Measurements from ENCODE around the gene SARS1. TPM values are rescaled to one million over a fixed set of nuclear protein-coding genes. Genes with fewer than 3 reads are reported as not detected.

SARS1 gene
- total RNA-seq, 4 donors from 2014 or later: 118 to 150 (median 137) TPM

DNA sequence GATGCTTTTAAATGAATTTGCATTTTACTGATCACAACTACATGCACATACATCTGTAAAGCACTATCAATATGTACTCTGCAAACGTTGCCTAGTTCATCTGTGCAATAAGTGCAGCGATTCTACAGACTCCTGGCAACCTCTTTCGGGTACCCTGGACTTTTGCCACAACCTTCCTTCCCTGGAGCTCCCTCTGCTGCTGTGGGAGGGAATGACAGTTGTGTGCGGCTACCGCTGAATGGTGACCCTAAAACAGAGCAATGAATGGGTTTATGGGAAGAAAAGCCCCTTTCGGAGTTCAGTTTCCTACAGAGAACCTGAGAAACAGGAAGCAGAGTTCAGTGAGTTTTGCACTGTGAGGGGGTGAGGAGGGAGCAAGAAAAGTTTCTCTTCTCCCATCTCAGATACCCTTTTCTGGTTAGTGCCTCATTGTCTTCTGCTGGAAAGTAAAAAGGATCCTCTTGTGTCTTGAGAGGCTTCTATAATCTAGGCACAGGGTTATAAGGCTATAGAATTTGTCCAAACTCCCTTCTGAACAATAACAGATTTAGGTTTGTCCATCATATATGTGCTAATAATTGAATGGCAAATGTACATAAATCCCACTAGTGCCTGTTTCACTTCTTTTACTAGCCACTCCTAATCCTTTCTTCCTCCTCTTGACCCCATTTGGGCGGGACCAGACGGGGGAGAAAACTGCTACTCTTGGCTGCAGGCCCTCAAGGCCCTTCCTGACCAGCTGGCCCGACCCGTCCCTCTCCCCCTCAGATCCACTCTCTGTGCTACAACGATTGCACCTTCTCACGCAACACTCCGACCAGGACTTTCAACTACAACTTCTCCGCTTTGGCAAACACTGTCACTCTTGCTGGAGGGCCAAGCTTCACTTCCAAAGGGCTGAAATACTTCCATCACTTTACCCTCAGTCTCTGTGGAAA lies 19.8 kb upstream of the SARS1 start:
- DNase-seq (ENCODE audit: low spot score in 2 of 2): peak in 1 of 2 donors; percentile 21
- Histone ChIP-seq H3K9me3 (no peaks in the 10 kb centered on the region), H3K27ac (no peak overlapping the region), H3K27me3 (no peaks in the 10 kb centered on the region), H3K4me1 (no peaks in the 10 kb centered on the region), H3K36me3 (no peaks in the 10 kb centered on the region), H3K4me3 (no peak overlapping the region)
- 44 to 45% methylated on average over 14 of the region's 14 CpGs for WGBS, 2 donors
- TF ChIP-seq, protein P1, sequence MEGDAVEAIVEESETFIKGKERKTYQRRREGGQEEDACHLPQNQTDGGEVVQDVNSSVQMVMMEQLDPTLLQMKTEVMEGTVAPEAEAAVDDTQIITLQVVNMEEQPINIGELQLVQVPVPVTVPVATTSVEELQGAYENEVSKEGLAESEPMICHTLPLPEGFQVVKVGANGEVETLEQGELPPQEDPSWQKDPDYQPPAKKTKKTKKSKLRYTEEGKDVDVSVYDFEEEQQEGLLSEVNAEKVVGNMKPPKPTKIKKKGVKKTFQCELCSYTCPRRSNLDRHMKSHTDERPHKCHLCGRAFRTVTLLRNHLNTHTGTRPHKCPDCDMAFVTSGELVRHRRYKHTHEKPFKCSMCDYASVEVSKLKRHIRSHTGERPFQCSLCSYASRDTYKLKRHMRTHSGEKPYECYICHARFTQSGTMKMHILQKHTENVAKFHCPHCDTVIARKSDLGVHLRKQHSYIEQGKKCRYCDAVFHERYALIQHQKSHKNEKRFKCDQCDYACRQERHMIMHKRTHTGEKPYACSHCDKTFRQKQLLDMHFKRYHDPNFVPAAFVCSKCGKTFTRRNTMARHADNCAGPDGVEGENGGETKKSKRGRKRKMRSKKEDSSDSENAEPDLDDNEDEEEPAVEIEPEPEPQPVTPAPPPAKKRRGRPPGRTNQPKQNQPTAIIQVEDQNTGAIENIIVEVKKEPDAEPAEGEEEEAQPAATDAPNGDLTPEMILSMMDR (IDR thresholded peaks at IDR 0.05): peak in 4 of 5 experiments; percentile 15 to 50 (median 27)
- TF ChIP-seq EP300 (IDR thresholded peaks at IDR 0.05): no peak

- TF ChIP-seq POLR2A (IDR thresholded peaks at IDR 0.05) (no peak), EP300 (IDR thresholded peaks at IDR 0.05) (no peak)
- TF ChIP-seq, protein P1 (IDR thresholded peaks at IDR 0.05): no peak
- no peak overlapping the region for H3K4me3 ChIP-seq
- WGBS, 2 donors: 41 to 44% methylated on average over 10 of the region's 10 CpGs
- peaks cover 0 to 7% (median 0%) of the 10 kb centered on the region in 4 donors for H3K4me1 ChIP-seq
- H3K36me3 ChIP-seq: no peaks in the 10 kb centered on the region
- no peaks in the 10 kb centered on the region for H3K27me3 ChIP-seq
- no peak for DNase-seq (ENCODE audit: low spot score in 2 of 2)
- no peaks in the 10 kb centered on the region for H3K9me3 ChIP-seq
- H3K27ac ChIP-seq: peak overlapping the region in 1 of 4 donors; percentile 36
These were observed 16.3 kb upstream of the SARS1 start for GRCh38 chr1:109197158-109198042.

DNA sequence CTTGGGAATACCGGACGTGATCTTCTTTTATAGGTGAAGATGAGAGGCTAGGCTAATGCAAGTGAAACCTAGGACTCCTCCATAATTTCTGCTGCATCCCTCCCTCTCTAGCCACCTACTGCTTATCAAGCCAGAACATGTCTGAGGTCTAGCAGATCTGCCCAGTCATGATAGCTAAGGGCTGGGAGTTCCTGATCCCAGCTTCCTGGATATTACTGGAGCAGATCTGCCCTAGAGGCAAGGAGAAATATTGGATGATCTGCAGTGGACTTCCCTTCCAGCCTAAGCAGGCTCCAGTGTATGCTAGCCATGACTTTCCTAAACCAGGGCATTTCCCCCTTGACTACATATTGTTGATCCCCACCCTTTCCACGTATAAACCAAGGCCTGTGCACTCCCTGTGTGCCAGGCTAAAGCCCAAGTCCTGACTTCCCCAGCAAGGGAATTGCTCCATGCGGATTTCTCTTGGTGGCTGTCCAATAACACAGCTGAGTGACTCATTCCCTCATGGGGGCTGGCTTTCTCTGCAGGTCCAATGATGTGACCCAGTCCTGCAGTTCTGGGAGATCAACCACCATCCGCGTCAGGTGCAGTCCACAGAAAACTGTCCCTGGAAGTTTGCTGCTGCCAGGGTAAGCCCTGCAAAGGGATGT lies 15.5 kb upstream of the SARS1 start:
- peaks cover 0 to 7% (median 0%) of the 10 kb centered on the region in 4 donors for H3K4me1 ChIP-seq
- H3K9me3 ChIP-seq: no peaks in the 10 kb centered on the region
- no peak for DNase-seq (ENCODE audit: low spot score in 2 of 2)
- TF ChIP-seq, protein P1 (IDR thresholded peaks at IDR 0.05): no peak
- no peak for TF ChIP-seq POLR2A (IDR thresholded peaks at IDR 0.05)
- TF ChIP-seq EP300 (IDR thresholded peaks at IDR 0.05): no peak
- H3K27ac ChIP-seq: peak overlapping the region in 1 of 4 donors; percentile 36
- H3K27me3 ChIP-seq: no peaks in the 10 kb centered on the region
- H3K36me3 ChIP-seq: no peaks in the 10 kb centered on the region
- no peak overlapping the region for H3K4me3 ChIP-seq
- 65 to 66% methylated on average over 6 of the region's 6 CpGs for WGBS, 2 donors

- 92% methylated on average over 4 of the region's 4 CpGs for WGBS, 2 donors
- no peak for TF ChIP-seq POLR2A (IDR thresholded peaks at IDR 0.05)
- no peak for TF ChIP-seq EP300 (IDR thresholded peaks at IDR 0.05)
- TF ChIP-seq, protein P1 (IDR thresholded peaks at IDR 0.05): no peak
- no peaks in the 10 kb centered on the region for H3K27me3 ChIP-seq
- H3K4me1 ChIP-seq: peaks cover 0 to 7% (median 0%) of the 10 kb centered on the region in 4 donors
- H3K4me3 ChIP-seq: no peak overlapping the region
- H3K9me3 ChIP-seq: no peaks in the 10 kb centered on the region
- H3K27ac ChIP-seq: no peak overlapping the region
- DNase-seq (ENCODE audit: low spot score in 2 of 2): no peak
- H3K36me3 ChIP-seq: no peaks in the 10 kb centered on the region
These were observed 15.0 kb upstream of the SARS1 start for GRCh38 chr1:109198745-109199144.

All from tibial nerve (tissue), 4 donors.